HG03064 (cell line): ENCODE measurements around the gene COA3.
"Not testable (repeated sequence)": the region's sequence is repeated elsewhere in the genome, so short reads cannot be mapped to it uniquely, and the experiment has no call there.

Experiments used
- ATAC-seq: cut with Tn5 transposase; IDR thresholded peaks from one replicate; pipeline ENCODE4 v1.9.1; 2021; ENCODE audit warnings: low read depth; ENCODE audit not compliant: unreplicated experiment

Gene COA3

GRCh38 chr17:42782166-42783061, 16.1 kb downstream of the COA3 start:
- no peak for ATAC-seq

DNA sequence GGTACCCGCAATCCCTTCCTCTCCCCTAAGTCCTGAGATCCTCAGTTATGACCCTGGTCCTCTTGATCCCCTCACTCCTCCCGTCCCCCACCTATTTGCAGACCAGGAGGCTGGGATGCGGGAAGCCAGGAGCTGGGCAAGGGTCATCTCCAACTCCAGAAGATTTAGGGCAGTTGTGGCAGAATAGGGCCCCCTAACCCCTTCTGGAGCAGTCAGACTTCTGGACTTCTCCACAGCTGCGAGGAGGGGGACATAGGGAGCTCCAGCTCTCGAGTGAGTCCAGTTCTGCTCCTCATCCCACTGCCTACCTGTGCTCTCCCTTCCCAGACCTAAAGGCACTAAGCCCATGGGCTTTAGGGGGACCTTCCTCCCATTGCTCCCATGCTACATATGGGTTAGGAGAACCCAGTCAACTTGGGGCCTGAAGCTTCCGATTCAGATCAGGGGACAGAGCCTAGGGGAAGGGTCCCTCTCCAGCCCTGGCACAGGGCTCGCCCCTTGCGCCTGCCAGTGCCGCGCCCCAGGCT, 16.8 kb downstream of the COA3 start:
- ATAC-seq = no peak

DNA sequence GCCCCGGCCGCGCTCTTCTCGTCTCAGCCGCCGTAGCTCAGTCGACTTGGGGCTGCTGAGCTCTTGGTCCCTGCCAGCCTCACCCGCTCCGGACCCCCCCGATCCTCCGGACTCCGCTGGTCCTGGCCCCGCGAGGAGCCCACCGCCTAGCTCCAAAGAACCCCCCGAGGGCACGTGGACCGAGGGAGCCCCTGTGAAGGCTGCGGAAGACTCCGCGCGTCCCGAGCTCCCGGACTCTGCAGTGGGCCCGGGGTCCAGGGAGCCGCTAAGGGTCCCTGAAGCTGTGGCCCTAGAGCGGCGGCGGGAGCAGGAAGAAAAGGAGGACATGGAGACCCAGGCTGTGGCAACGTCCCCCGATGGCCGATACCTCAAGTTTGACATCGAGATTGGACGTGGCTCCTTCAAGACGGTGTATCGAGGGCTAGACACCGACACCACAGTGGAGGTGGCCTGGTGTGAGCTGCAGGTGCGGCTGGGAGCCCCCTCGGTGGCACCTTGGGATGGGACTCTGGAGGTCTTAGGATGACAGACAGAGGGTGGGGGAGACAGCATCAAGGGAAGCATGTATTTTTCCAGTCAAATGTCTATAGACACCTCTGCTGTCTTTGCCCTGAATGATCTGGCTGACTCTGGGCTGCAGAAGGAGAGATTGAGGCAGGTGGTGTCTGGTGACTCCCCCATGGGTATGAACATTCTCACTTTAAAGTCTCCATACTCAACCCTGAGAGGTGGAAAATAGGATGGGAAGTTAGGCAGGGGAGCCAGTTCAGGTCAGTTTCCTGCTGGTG, 17.5 kb downstream of the COA3 start:
- ATAC-seq = no peak

GRCh38 chr17:42779936-42780850, 18.3 kb downstream of the COA3 start, which contains the start of gene WNK4:
Gene WNK4, plus strand, starts transcription at chr17:42780610. Its CDS starts 89 bp downstream, at chr17:42780699.
- ATAC-seq = no peak

DNA sequence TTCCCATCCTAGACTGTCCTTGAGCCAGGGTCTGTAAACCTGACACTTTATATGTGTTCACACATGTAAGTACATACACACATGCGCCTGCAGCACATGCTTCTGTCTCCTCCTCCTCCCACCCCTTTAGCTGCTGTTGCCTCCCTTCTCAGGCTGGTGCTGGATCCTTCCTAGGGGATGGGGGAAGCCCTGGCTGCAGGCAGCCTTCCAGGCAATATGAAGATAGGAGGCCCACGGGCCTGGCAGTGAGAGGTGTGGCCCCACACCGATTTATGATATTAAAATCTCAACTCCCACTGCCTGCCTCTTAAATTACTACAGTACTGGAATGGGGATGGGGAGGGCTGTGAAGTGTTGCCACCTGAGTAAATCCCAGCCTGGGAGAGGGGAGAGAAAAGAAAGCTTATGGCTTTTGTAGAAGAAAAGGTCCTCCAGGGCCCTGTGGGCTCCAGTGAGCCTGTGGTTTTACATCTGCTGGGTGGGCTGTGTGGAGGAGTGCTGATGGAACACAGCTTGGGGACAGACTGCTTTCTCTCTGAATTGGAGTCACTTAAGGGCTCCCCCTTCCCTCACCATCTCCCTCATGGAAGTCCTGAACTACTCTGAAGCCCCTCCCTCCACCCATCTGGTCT, 19.1 kb downstream of the COA3 start:
- ATAC-seq = no peak

- ATAC-seq = no peak
Measured at GRCh38 chr17:42778570-42778969, 19.9 kb downstream of the COA3 start.

GRCh38 chr17:42775534-42776098, 22.9 kb downstream of the COA3 start:
- ATAC-seq = no peak

GRCh38 chr17:42774066-42774745, 24.3 kb downstream of the COA3 start:
- no peak for ATAC-seq

GRCh38 chr17:42773290-42774035, 25.0 kb downstream of the COA3 start, which contains the start of gene VPS25:
Gene VPS25, plus strand, starts transcription at chr17:42773449. Its CDS starts 27 bp downstream, at chr17:42773476.
- ATAC-seq = no peak

DNA sequence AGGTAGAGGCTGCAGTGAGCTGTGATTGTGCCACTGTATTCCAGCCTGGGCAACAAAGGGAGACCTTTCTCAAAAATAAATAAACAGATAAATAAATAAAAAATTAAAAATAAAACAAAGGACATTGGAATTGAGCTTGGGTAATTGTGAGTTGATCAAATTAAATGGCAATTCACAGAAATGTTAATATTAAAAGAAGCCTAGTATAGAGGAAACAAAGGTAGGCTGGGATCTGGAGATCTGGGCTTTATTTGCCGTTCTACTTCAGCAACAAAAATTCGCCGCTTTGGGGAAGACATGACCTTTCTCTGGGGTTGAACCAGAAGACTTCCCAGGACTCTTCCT, 25.6 kb downstream of the COA3 start:
- no peak for ATAC-seq

DNA sequence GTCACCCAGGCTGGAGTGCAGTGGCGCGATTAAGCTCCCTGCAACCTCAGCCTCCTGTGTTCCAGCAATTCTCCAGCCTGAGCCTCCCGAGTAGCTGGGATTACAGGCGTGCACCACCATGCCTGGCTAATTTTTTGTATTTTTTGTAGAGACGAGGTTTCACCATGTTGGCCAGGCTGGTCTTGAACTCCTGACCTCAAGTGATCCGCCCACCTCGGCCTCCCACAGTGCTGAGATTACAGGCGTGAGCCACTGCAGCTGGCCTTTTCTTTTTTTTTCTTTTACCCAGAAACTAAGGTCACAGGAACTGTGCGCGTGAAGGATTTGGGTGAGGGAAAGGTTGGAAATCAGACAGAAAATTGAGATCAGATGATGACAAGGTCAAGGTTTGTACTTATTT, 28.5 kb downstream of the COA3 start:
- not testable (repeated sequence) for ATAC-seq

GRCh38 chr17:42768006-42768405, 30.5 kb downstream of the COA3 start:
- ATAC-seq = not testable (repeated sequence)

DNA sequence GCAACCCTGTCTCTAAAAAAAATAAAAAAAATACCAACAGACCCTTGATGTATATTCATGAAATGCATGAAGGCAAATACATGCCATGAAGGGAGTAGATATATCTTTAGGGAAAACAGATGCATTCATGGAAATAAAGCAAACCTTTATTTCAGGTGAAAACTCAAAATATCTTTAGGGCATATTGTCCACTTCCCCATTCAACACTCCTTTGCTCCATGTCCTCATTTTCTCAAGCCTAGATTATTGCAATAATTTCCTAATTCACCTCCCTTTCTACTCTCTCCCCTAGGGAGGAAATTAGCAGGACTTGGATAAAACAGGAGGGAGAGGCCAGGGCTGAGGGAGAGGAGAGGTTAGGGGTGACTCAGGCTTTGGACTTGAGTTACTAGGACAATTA, 31.0 kb downstream of the COA3 start:
- ATAC-seq = no peak

DNA sequence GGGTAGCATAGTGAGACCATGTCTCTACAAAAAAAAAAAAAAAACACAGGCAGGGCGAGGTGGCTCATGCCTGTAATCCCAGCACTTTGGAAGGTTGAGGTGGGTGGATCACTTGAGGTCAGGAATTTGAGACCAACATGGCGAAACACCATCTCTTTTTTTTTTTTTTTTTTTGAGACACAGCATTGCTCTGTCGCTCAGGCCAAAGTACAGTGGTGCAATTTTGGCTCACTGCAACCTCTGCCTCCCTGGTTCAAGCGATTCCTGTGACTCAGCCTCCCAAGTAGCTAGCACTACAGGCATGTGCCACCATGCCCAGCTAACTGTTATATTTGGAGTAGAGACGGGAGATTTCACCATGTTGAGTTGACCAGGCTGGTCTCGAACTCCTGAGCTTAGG, 32.4 kb downstream of the COA3 start:
- no peak for ATAC-seq

GRCh38 chr17:42761638-42762037, 36.9 kb downstream of the COA3 start:
- no peak for ATAC-seq

GRCh38 chr17:42760652-42761581, 37.6 kb downstream of the COA3 start, which contains the start of gene RAMP2:
Gene RAMP2, plus strand, starts transcription at chr17:42761227. Its CDS starts 35 bp downstream, at chr17:42761262.
- ATAC-seq = no peak
